ENCODE measurements around the gene SKI.

DNA sequence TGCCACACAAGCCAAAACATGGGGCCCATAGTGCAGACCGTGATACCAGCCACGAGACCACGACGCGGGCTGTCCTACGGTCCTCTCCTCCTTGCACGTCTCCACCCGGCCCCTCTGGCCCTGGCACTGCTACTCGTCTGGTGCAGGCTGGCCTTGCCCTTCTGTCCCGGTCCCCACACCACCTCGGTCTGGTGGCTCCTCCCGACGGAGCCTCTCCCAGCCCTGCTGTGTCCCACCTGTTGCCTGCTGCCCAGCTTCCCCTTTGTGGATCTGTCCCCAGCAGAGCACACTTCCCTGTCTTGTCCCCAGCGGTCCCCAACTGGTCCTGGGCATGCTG, 112.8 kb downstream of the SKI start:
- TF ChIP-seq, protein P1, sequence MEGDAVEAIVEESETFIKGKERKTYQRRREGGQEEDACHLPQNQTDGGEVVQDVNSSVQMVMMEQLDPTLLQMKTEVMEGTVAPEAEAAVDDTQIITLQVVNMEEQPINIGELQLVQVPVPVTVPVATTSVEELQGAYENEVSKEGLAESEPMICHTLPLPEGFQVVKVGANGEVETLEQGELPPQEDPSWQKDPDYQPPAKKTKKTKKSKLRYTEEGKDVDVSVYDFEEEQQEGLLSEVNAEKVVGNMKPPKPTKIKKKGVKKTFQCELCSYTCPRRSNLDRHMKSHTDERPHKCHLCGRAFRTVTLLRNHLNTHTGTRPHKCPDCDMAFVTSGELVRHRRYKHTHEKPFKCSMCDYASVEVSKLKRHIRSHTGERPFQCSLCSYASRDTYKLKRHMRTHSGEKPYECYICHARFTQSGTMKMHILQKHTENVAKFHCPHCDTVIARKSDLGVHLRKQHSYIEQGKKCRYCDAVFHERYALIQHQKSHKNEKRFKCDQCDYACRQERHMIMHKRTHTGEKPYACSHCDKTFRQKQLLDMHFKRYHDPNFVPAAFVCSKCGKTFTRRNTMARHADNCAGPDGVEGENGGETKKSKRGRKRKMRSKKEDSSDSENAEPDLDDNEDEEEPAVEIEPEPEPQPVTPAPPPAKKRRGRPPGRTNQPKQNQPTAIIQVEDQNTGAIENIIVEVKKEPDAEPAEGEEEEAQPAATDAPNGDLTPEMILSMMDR (IDR thresholded peaks at IDR 0.05 in 2 of 3, conservative IDR thresholded peaks at IDR 0.05 in 1 of 3; ENCODE audit: insufficient read depth in 2 of 3, low read depth in 1 of 3, low read length in 3 of 3): no peak
- TF ChIP-seq HDAC3 (IDR thresholded peaks at IDR 0.05; ENCODE audit: borderline replicate concordance, partially characterized antibody) (no peak), NFATC3 (IDR thresholded peaks at IDR 0.05) (no peak)

All from K562 (cell line).